DOHH2 (cell line): ENCODE data around the gene COL1A2.

Experiments used
- H3F3A ChIP-seq: fragments of 200-600 bp; sonication (generic), shearing (Covaris generic); 2 replicates; pipeline ENCODE4 v1.6.0; 2016; ENCODE audit warnings: antibody characterized with exemption, mild to moderate bottlenecking; ENCODE audit not compliant: control insufficient read depth, insufficient read depth
- H3K27ac ChIP-seq: fragments of 200-600 bp; sonication (generic); 2 replicates; pipeline ENCODE4 v1.5.1; 2014; ENCODE audit warnings: low read depth, mild to moderate bottlenecking, low read length, moderate library complexity
- H3K27me3 ChIP-seq: fragments of 200-600 bp; sonication (generic); 2 replicates; pipeline ENCODE4 v1.6.1; 2014; ENCODE audit warnings: mild to moderate bottlenecking, low read length, mixed read lengths; ENCODE audit not compliant: control insufficient read depth
- H3K36me3 ChIP-seq: fragments of 200-600 bp; sonication (generic); 2 replicates; pipeline ENCODE4 v1.6.1; 2014; ENCODE audit warnings: mild to moderate bottlenecking, low read length, moderate library complexity, mixed read lengths; ENCODE audit not compliant: control insufficient read depth
- H3K4me1 ChIP-seq: fragments of 200-600 bp; sonication (generic); 2 replicates; pipeline ENCODE4 v1.6.1; 2014; ENCODE audit warnings: mild to moderate bottlenecking, low read length, mixed read lengths; ENCODE audit not compliant: control insufficient read depth
- H3K4me2 ChIP-seq: fragments of 200-600 bp; sonication (generic); 2 replicates; pipeline ENCODE4 v1.6.0; 2014; ENCODE audit warnings: mild to moderate bottlenecking, low read length, moderate library complexity
- H3K4me3 ChIP-seq: fragments of 200-600 bp; sonication (generic); 2 replicates; pipeline ENCODE4 v1.5.1; 2014; ENCODE audit warnings: mild to moderate bottlenecking, low read length, mixed read lengths
- H3K79me2 ChIP-seq: fragments of 200-600 bp; sonication (generic); 2 replicates; pipeline ENCODE4 v1.6.1; 2014; ENCODE audit warnings: mild to moderate bottlenecking, low read length, mixed read lengths; ENCODE audit not compliant: control insufficient read depth
- H3K9me2 ChIP-seq: fragments of 200-600 bp; sonication (generic); replicated peaks from 2 replicates; pipeline ENCODE4 v1.6.1; 2014; ENCODE audit warnings: mild to moderate bottlenecking, low read length, mixed read lengths; ENCODE audit not compliant: control insufficient read depth
- H3K9me3 ChIP-seq: fragments of 200-600 bp; sonication (generic); 2 replicates; pipeline ENCODE4 v1.6.1; 2014; ENCODE audit warnings: antibody characterized with exemption, low read length, mixed read lengths; ENCODE audit not compliant: control insufficient read depth, insufficient read depth
- H4K20me1 ChIP-seq: fragments of 200-600 bp; sonication (generic); 2 replicates; pipeline ENCODE4 v1.6.0; 2014; ENCODE audit warnings: low read depth, mild to moderate bottlenecking, antibody characterized with exemption, low read length, moderate library complexity; ENCODE audit not compliant: control insufficient read depth, insufficient read depth
- EZH2phosphoT487 ChIP-seq: fragments of 200-600 bp; sonication (generic); IDR thresholded peaks from 2 replicates; pipeline ENCODE4 v1.6.1; 2017; ENCODE audit warnings: borderline replicate concordance, mild to moderate bottlenecking, antibody characterized with exemption, low read length, moderate library complexity, mixed read lengths
- TF ChIP-seq, protein P1 (sequence below): fragments of 200-600 bp; sonication (generic); IDR thresholded peaks from one replicate; pipeline ENCODE4 v1.5.1; 2014; ENCODE audit warnings: antibody characterized with exemption, mild to moderate bottlenecking, low read depth, low read length; ENCODE audit not compliant: poor library complexity, severe bottlenecking

The COL1A2 gene

DNA sequence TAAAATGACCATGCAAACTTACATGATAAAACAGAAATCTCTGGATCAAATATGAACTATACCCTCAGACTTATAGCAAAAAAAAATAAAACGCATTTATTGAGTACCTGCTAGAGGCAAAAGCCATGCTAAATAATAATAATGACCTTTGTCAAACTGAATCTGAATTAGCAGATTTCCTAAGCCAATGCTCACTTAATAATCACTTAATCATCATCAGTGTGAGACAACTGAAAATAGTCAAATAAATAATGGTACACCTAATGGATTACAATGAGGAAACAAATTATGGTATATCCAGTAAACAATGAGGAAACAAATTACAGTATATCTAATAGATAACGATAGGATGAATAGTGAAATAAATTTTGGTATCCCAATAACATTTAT lies 37.6 kb downstream of the COL1A2 start:
- H3K36me3 ChIP-seq, result no peaks in the 10 kb centered on the region
- H3K9me2 ChIP-seq, result no peaks in the 10 kb centered on the region
- no peak overlapping the region for H3K4me3 ChIP-seq
- H3K9me3 ChIP-seq, result no peaks in the 10 kb centered on the region
- no peaks in the 10 kb centered on the region for H3K4me1 ChIP-seq
- H3K4me2 ChIP-seq, result no peak overlapping the region
- H3K79me2 ChIP-seq, result no peaks in the 10 kb centered on the region
- no peaks in the 10 kb centered on the region for H3F3A ChIP-seq
- peaks cover 8% of the 10 kb centered on the region for H3K27me3 ChIP-seq
- TF ChIP-seq EZH2phosphoT487, result no peak
- TF ChIP-seq, protein P1, sequence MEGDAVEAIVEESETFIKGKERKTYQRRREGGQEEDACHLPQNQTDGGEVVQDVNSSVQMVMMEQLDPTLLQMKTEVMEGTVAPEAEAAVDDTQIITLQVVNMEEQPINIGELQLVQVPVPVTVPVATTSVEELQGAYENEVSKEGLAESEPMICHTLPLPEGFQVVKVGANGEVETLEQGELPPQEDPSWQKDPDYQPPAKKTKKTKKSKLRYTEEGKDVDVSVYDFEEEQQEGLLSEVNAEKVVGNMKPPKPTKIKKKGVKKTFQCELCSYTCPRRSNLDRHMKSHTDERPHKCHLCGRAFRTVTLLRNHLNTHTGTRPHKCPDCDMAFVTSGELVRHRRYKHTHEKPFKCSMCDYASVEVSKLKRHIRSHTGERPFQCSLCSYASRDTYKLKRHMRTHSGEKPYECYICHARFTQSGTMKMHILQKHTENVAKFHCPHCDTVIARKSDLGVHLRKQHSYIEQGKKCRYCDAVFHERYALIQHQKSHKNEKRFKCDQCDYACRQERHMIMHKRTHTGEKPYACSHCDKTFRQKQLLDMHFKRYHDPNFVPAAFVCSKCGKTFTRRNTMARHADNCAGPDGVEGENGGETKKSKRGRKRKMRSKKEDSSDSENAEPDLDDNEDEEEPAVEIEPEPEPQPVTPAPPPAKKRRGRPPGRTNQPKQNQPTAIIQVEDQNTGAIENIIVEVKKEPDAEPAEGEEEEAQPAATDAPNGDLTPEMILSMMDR, result no peak
- no peaks in the 10 kb centered on the region for H4K20me1 ChIP-seq
- H3K27ac ChIP-seq, result no peak overlapping the region

DNA sequence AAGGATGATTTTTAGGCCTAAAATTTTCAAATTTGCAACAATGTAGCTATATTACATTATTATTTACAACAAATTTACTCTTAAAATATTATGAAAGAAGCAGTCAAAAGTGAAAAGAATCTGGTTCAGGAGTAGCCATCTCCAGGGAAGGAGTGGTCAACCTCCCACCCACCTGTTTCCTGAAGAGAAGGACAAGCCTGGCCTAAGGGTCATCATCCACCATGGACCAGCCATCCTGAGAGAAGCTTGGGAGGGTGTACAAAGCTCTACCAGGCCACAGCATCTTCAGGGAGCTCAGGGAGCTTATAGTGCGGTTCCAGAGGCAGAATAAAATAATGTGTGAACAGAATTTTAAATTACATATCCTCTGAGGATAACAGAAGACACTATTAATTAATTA lies 38.1 kb downstream of the COL1A2 start:
- no peaks in the 10 kb centered on the region for H3F3A ChIP-seq

DNA sequence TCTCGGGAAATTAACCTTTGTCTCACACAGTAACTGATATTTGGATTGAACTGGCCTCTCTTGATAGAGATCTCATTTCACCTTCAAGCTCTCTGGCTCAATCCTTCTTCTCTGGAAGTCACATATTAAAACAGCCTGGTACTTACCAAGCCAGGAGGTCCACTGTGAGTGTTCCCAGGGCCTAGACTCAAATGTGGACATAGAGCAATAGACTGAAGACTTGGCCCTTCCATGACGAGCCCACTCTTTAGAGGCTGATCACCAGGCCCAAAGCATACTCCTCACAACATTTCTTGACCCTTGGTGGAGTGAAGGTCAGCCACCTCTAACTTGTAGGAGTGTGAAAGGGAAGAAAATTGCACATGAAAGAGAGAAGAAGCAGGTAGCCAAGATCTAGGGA lies 38.5 kb downstream of the COL1A2 start:
- no peaks in the 10 kb centered on the region for H3K79me2 ChIP-seq

More for the DNA sequence above, 38.1 kb downstream of the COL1A2 start:
- Histone ChIP-seq H3K9me2 (no peaks in the 10 kb centered on the region), H3K79me2 (no peaks in the 10 kb centered on the region), H3K27ac (no peak overlapping the region), H3K4me1 (no peaks in the 10 kb centered on the region), H4K20me1 (no peaks in the 10 kb centered on the region), H3K36me3 (no peaks in the 10 kb centered on the region), H3K4me2 (no peak overlapping the region), H3K4me3 (no peak overlapping the region), H3K27me3 (peaks cover 11% of the 10 kb centered on the region), H3K9me3 (no peaks in the 10 kb centered on the region)
- TF ChIP-seq, protein P1, result no peak
- no peak for TF ChIP-seq EZH2phosphoT487

More for the DNA sequence above, 38.5 kb downstream of the COL1A2 start:
- no peak for TF ChIP-seq EZH2phosphoT487
- TF ChIP-seq, protein P1, result no peak
- Histone ChIP-seq H3K36me3 (no peaks in the 10 kb centered on the region), H4K20me1 (no peaks in the 10 kb centered on the region), H3K4me3 (no peak overlapping the region), H3K4me2 (no peak overlapping the region), H3K27ac (no peak overlapping the region), H3K9me3 (no peaks in the 10 kb centered on the region), H3F3A (no peaks in the 10 kb centered on the region), H3K27me3 (peaks cover 12% of the 10 kb centered on the region), H3K9me2 (no peaks in the 10 kb centered on the region), H3K4me1 (no peaks in the 10 kb centered on the region)
